ENCODE measurements around the gene BAZ2B. TPM values are rescaled to one million over a fixed set of nuclear protein-coding genes. Genes with fewer than 3 reads are reported as not detected.

The BAZ2B gene
- total and polyA plus RNA-seq, 7 experiments from 2014 or later, result 9.9 to 57.4 (median 15.3) TPM

DNA sequence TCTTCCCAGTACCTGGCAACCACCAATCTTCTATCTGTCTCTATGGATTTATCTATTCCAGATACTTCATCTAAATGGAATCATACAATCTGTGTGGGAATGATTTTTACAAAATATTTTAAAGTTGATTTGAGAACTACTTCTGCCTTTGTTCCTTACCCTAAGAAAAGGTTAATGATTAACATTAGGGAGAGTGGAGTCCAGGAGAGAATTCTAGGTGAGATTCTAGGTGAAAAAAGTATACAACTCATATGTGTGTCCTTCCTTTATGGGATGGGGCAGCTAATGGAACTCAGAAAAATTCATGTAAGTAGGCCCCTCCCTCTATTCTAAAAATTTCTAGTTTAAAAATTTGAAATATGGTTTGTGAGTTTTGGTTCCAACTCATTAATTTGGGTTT lies 293.9 kb downstream of the BAZ2B start:
- peaks cover 0 to 26% (median 14%) of the 10 kb centered on the region in 5 donors for H3K36me3 Mint-ChIP-seq
- H3K4me1 Mint-ChIP-seq, result no peaks in the 10 kb centered on the region
- intact Hi-C loops (cut with micrococcal nuclease), result no loop called here
- ChIA-PET CTCF (no interaction called here), POLR2A (no interaction called here)
- H3K4me3 Mint-ChIP-seq, result no peak overlapping the region
- Histone ChIP-seq H3K27ac (ENCODE audit: low read depth, low read length) (no peak overlapping the region), H3K4me1 (ENCODE audit: control insufficient read depth in 2 of 2, insufficient read depth in 2 of 2, low read length in 2 of 2) (no peaks in the 10 kb centered on the region), H3K27me3 (ENCODE audit: control insufficient read depth in 2 of 2, insufficient read depth in 2 of 2, low read length in 2 of 2) (no peaks in the 10 kb centered on the region), H3K4me3 (ENCODE audit: low read length) (no peak overlapping the region), H3K36me3 (ENCODE audit: control insufficient read depth in 2 of 3, insufficient read depth in 3 of 3, low read length in 3 of 3) (no peaks in the 10 kb centered on the region), H3K9me3 (ENCODE audit: control insufficient read depth in 2 of 3, low read length in 3 of 3) (no peaks in the 10 kb centered on the region)
- no peak for DNase-seq
- no peaks in the 10 kb centered on the region for H3K27me3 Mint-ChIP-seq
- no peak overlapping the region for H3K27ac Mint-ChIP-seq
- no peak for ATAC-seq
- H3K9me3 Mint-ChIP-seq, result no peaks in the 10 kb centered on the region

DNA sequence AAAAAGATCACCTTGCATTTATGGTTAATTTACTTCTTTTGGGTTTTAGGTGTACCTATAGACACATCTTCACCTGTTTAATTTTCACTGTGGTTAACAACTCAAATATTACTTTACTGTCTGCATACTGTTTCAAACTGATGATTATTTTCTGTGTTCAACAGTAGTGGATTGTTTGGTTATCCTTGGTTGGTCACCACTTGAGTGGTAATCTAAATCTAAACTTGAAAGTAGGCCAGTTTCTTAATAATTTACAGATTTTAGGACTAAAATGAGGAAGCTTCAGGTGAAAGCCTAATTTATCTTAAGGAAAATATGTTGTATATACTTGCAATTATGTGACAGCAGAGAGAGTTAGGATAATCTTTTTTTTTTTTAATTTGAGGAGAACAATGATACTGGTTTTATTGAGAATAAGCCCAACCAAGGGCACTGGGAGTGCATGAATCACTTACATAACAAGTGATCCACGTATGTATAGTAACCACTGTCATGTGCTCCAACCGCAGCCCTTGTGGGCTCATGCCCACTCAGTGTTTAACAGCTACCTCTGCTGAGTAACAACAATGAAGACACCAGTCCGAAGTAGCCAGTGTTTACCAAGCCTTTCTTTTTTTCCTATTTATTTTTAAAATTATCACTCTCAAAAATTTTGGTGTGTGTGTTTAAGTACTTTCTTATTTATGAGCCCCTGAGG lies 298.8 kb downstream of the BAZ2B start:
- Mint-ChIP-seq H3K27me3 (no peaks in the 10 kb centered on the region), H3K27ac (no peak overlapping the region), H3K4me1 (no peaks in the 10 kb centered on the region), H3K36me3 (peaks cover 0 to 31% (median 9%) of the 10 kb centered on the region in 5 donors), H3K9me3 (peaks cover 0 to 8% (median 0%) of the 10 kb centered on the region in 11 donors), H3K4me3 (no peak overlapping the region)
- CTCF ChIA-PET, result no interaction called here
- H3K27ac ChIP-seq (ENCODE audit: low read depth, low read length), result no peak overlapping the region
- intact Hi-C loops (cut with micrococcal nuclease), result no loop called here
- no peak for ATAC-seq
- H3K4me3 ChIP-seq (ENCODE audit: low read length), result no peak overlapping the region
- H3K27me3 ChIP-seq (ENCODE audit: control insufficient read depth in 2 of 2, insufficient read depth in 2 of 2, low read length in 2 of 2), result no peaks in the 10 kb centered on the region
- DNase-seq, result no peak
- POLR2A ChIA-PET, result no interaction called here
- no peaks in the 10 kb centered on the region for H3K4me1 ChIP-seq (ENCODE audit: control insufficient read depth in 2 of 2, insufficient read depth in 2 of 2, low read length in 2 of 2)
- H3K9me3 ChIP-seq (ENCODE audit: control insufficient read depth in 2 of 3, low read length in 3 of 3), result no peaks in the 10 kb centered on the region
- no peaks in the 10 kb centered on the region for H3K36me3 ChIP-seq (ENCODE audit: control insufficient read depth in 2 of 3, insufficient read depth in 3 of 3, low read length in 3 of 3)

DNA sequence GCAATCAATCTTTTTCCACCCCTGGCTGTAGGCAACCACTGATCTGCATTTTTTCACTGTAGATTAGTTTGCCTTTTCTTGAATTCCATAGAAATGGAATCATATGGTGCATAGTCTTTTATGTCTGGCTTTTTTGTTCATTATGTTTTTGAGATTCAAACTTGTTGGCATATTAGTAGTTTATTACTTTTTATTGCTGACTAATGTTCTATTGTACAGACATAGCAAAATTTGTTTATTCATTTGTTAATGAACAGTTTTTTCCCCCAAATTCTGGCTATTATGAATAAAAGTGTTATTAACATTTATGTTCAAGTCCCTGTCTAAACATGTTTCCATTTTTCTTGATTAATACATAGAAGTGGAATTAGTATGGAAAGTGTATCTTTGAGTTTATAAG lies 308.4 kb downstream of the BAZ2B start:
- ChIA-PET CTCF (no interaction called here), POLR2A (no interaction called here)
- peaks cover 0 to 15% (median 4%) of the 10 kb centered on the region in 5 donors for H3K36me3 Mint-ChIP-seq
- no peak overlapping the region for H3K27ac ChIP-seq (ENCODE audit: low read depth, low read length)
- intact Hi-C loops (cut with micrococcal nuclease), result no loop called here
- peaks cover 5 to 14% (median 8%) of the 10 kb centered on the region in 5 donors for H3K27me3 Mint-ChIP-seq
- ATAC-seq (no peak), DNase-seq (no peak)
- H3K4me1 Mint-ChIP-seq, result no peaks in the 10 kb centered on the region
- no peaks in the 10 kb centered on the region for H3K9me3 ChIP-seq (ENCODE audit: control insufficient read depth in 2 of 3, low read length in 3 of 3)
- H3K4me3 Mint-ChIP-seq, result no peak overlapping the region
- no peaks in the 10 kb centered on the region for H3K36me3 ChIP-seq (ENCODE audit: control insufficient read depth in 2 of 3, insufficient read depth in 3 of 3, low read length in 3 of 3)
- no peak overlapping the region for H3K4me3 ChIP-seq (ENCODE audit: low read length)
- no peaks in the 10 kb centered on the region for H3K27me3 ChIP-seq (ENCODE audit: control insufficient read depth in 2 of 2, insufficient read depth in 2 of 2, low read length in 2 of 2)
- no peak overlapping the region for H3K27ac Mint-ChIP-seq
- H3K9me3 Mint-ChIP-seq, result peaks cover 0 to 17% (median 6%) of the 10 kb centered on the region in 11 donors
- H3K4me1 ChIP-seq (ENCODE audit: control insufficient read depth in 2 of 2, insufficient read depth in 2 of 2, low read length in 2 of 2), result no peaks in the 10 kb centered on the region

DNA sequence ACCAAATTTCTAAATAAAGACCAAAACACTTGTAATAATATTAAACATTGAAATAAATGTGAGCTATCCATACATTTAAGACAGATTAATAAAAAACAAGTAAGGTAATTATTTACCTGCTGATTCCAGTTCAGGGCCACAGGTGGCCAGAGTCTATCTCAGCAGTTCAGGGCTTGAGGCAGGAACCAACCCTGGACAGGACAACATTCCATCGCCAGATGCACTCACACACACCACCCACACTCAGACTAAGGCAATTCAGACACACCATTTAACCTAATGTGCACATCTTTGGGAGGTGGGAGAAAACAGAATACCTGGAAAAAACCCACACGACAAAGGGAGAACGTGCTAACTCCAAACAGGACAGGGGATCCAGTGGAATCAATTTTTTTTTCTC lies 315.8 kb downstream of the BAZ2B start:
- intact Hi-C loops (cut with micrococcal nuclease), result no loop called here
- Mint-ChIP-seq H3K27ac (no peak overlapping the region), H3K27me3 (peaks cover 0 to 24% (median 5%) of the 10 kb centered on the region in 5 donors), H3K9me3 (peaks cover 2 to 17% (median 7%) of the 10 kb centered on the region in 11 donors), H3K36me3 (peaks cover 0 to 12% (median 4%) of the 10 kb centered on the region in 5 donors), H3K4me3 (no peak overlapping the region), H3K4me1 (no peaks in the 10 kb centered on the region)
- no peak overlapping the region for H3K27ac ChIP-seq (ENCODE audit: low read depth, low read length)
- H3K27me3 ChIP-seq (ENCODE audit: control insufficient read depth in 2 of 2, insufficient read depth in 2 of 2, low read length in 2 of 2), result no peaks in the 10 kb centered on the region
- POLR2A ChIA-PET, result no interaction called here
- ATAC-seq (no peak), DNase-seq (no peak)
- H3K36me3 ChIP-seq (ENCODE audit: control insufficient read depth in 2 of 3, insufficient read depth in 3 of 3, low read length in 3 of 3), result no peaks in the 10 kb centered on the region
- CTCF ChIA-PET, result no interaction called here
- H3K4me3 ChIP-seq (ENCODE audit: low read length), result no peak overlapping the region
- no peaks in the 10 kb centered on the region for H3K9me3 ChIP-seq (ENCODE audit: control insufficient read depth in 2 of 3, low read length in 3 of 3)
- H3K4me1 ChIP-seq (ENCODE audit: control insufficient read depth in 2 of 2, insufficient read depth in 2 of 2, low read length in 2 of 2), result no peaks in the 10 kb centered on the region

DNA sequence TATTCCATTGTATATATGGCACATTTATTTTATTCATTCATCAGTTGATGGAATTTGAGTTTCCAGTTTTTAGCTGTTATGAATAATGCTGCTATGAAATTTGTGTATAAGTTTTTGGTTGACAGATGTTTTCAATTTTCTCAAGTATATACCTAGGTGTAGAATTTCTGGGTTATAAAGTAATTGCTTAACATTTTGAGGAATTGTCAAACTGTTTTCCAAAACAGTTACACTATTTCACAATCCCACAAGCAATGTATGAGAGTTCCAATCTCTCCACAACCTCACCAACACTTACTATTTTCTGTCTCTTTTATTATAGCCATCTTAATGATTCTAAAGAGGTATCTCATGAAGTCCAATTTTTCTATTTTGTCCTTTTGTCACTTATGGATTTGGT lies 317.4 kb downstream of the BAZ2B start:
- POLR2A ChIA-PET, result no interaction called here
- intact Hi-C loops (cut with micrococcal nuclease), result no loop called here
- H3K9me3 Mint-ChIP-seq, result peaks cover 0 to 5% (median 4%) of the 10 kb centered on the region in 11 donors

DNA sequence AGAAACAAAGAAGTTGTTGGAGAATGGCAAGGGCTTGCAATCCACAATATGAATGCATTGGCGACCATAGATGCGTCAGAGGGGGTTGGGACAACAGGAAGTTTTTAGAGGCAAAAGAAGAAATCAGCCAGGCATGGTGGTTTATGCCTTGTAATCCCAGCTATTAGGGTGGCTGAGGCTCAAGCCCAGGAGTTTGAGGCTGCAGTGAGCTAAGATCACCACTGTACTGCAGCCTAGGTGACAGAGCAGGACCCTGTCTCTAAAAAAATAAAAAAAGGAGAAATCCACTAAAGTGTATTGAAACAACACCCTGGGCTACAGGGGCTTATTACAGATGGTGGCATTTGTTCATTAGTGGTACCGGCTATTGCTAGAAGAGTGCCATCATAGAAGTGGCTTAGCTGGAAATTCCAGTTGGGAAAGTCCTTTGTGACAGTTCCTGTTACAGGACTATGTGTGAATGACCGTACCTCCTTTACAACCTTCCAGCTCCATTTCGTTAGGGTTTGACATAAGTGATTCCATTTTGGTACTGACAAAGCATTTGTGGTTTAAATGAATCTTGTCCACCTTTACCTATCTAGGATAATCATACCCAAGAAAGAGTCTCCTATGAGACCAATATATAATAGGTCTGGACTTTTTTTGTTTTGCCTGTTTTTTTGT lies 319.2 kb downstream of the BAZ2B start:
- ChIA-PET CTCF (no interaction called here), POLR2A (no interaction called here)
- no peaks in the 10 kb centered on the region for H3K4me1 ChIP-seq (ENCODE audit: control insufficient read depth in 2 of 2, insufficient read depth in 2 of 2, low read length in 2 of 2)
- H3K9me3 ChIP-seq (ENCODE audit: control insufficient read depth in 2 of 3, low read length in 3 of 3), result no peaks in the 10 kb centered on the region
- DNase-seq (no peak), ATAC-seq (no peak)
- intact Hi-C loops (cut with micrococcal nuclease), result no loop called here
- Mint-ChIP-seq H3K27me3 (peaks cover 0 to 18% (median 0%) of the 10 kb centered on the region in 5 donors), H3K9me3 (peaks cover 0 to 5% (median 0%) of the 10 kb centered on the region in 11 donors), H3K36me3 (no peaks in the 10 kb centered on the region), H3K4me3 (no peak overlapping the region), H3K4me1 (peaks cover 0 to 2% (median 0%) of the 10 kb centered on the region in 7 donors), H3K27ac (no peak overlapping the region)
- no peak overlapping the region for H3K4me3 ChIP-seq (ENCODE audit: low read length)
- H3K27me3 ChIP-seq (ENCODE audit: control insufficient read depth in 2 of 2, insufficient read depth in 2 of 2, low read length in 2 of 2), result no peaks in the 10 kb centered on the region
- H3K36me3 ChIP-seq (ENCODE audit: control insufficient read depth in 2 of 3, insufficient read depth in 3 of 3, low read length in 3 of 3), result no peaks in the 10 kb centered on the region
- H3K27ac ChIP-seq (ENCODE audit: low read depth, low read length), result no peak overlapping the region

More for the DNA sequence above, 317.4 kb downstream of the BAZ2B start:
- Mint-ChIP-seq H3K36me3 (peaks cover 0 to 5% (median 0%) of the 10 kb centered on the region in 5 donors), H3K27me3 (peaks cover 0 to 18% (median 3%) of the 10 kb centered on the region in 5 donors), H3K27ac (no peak overlapping the region), H3K4me1 (no peaks in the 10 kb centered on the region), H3K4me3 (no peak overlapping the region)
- Histone ChIP-seq H3K36me3 (ENCODE audit: control insufficient read depth in 2 of 3, insufficient read depth in 3 of 3, low read length in 3 of 3) (no peaks in the 10 kb centered on the region), H3K9me3 (ENCODE audit: control insufficient read depth in 2 of 3, low read length in 3 of 3) (no peaks in the 10 kb centered on the region), H3K27me3 (ENCODE audit: control insufficient read depth in 2 of 2, insufficient read depth in 2 of 2, low read length in 2 of 2) (no peaks in the 10 kb centered on the region), H3K27ac (ENCODE audit: low read depth, low read length) (no peak overlapping the region), H3K4me1 (ENCODE audit: control insufficient read depth in 2 of 2, insufficient read depth in 2 of 2, low read length in 2 of 2) (no peaks in the 10 kb centered on the region), H3K4me3 (ENCODE audit: low read length) (no peak overlapping the region)
- DNase-seq, result no peak
- no peak for ATAC-seq
- CTCF ChIA-PET, result no interaction called here

DNA sequence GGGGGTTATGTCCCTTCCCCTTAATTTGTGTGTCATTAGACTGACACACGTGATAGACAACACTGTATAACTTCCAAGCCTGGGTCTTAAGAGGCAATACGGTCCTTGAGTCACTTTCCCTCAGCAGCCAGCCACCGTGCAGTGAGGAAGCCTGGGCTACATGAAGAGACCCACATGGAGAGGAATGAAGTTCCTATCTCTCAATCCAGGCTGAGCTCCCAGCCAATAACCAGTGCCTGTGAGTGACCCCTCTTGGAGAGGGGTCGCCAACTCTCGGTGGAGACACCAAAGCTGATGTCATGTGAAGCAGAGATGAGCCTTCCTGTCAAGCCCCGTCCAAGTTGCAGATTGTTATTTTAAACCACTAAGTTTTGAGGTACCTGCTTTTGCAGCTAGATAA lies 324.2 kb downstream of the BAZ2B start:
- H3K4me1 Mint-ChIP-seq, result peaks cover 10 to 19% (median 17%) of the 10 kb centered on the region in 7 donors
- H3K27ac Mint-ChIP-seq, result no peak overlapping the region
- H3K36me3 Mint-ChIP-seq, result no peaks in the 10 kb centered on the region
- Histone ChIP-seq H3K9me3 (ENCODE audit: control insufficient read depth in 2 of 3, low read length in 3 of 3) (no peaks in the 10 kb centered on the region), H3K27ac (ENCODE audit: low read depth, low read length) (no peak overlapping the region), H3K4me1 (ENCODE audit: control insufficient read depth in 2 of 2, insufficient read depth in 2 of 2, low read length in 2 of 2) (peaks cover 7 to 8% of the 10 kb centered on the region in 2 donors), H3K4me3 (ENCODE audit: low read length) (no peak overlapping the region), H3K27me3 (ENCODE audit: control insufficient read depth in 2 of 2, insufficient read depth in 2 of 2, low read length in 2 of 2) (no peaks in the 10 kb centered on the region), H3K36me3 (ENCODE audit: control insufficient read depth in 2 of 3, insufficient read depth in 3 of 3, low read length in 3 of 3) (no peaks in the 10 kb centered on the region)
- POLR2A ChIA-PET, result no interaction called here
- peaks cover 0 to 2% (median 0%) of the 10 kb centered on the region in 11 donors for H3K9me3 Mint-ChIP-seq
- CTCF ChIA-PET, result interaction anchor here (0.6 kb wide), 1 partner anchor 468 kb away, joined by 3 read pairs; no protein-coding TSS in a partner anchor
- no peak for DNase-seq
- H3K4me3 Mint-ChIP-seq, result no peak overlapping the region
- H3K27me3 Mint-ChIP-seq, result no peaks in the 10 kb centered on the region
- no peak for ATAC-seq
- intact Hi-C loops (cut with micrococcal nuclease), result no loop called here

Measured in naive thymus-derived CD4-positive, alpha-beta T cell (primary cell).